Endothelial cell of umbilical vein (primary cell): ENCODE measurements around the gene STN1. TPM values are rescaled to one million over a fixed set of nuclear protein-coding genes. Genes with fewer than 3 reads are reported as not detected.

Source experiments
- BruUV-seq: library from RNA; stranded (reverse); fragments of 400-500 nt; replicated peaks from 2 replicates; lab custom pipeline; 2021; lab: Mats Ljungman, UMichigan
- CTCF ChIA-PET: fragments of 300-600, 350-600 bp; sonication (Branson Sonifier 250); formaldehyde crosslinking; loops from one replicate; lab custom pipeline; 2021; ENCODE audit warnings: antibody characterized with exemption, inconsistent platforms; lab: Charles Lee
- POLR2A ChIA-PET: fragments of 300-600, 350-600 bp; sonication (Branson Sonifier 250); formaldehyde crosslinking; loops from one replicate; lab custom pipeline; 2021; ENCODE audit warnings: antibody characterized with exemption, inconsistent platforms; lab: Charles Lee
- DNase-seq: peaks from one replicate; pipeline ENCODE4 v3.0.0-alpha.2; 2011; ENCODE audit warnings: low read depth, low spot score
- FAIRE-seq: peaks from 2 replicates; lab custom pipeline; 2011; peaks lifted over from hg19 to GRCh38; lab: Jason Lieb, UNC
- H2AFZ ChIP-seq: 2 replicates; pipeline ENCODE4 v1.6.0; 2012; ENCODE audit warnings: low read depth, low read length, control low read depth, inconsistent platforms
- H3K27ac ChIP-seq: 2 replicates; pipeline ENCODE4 v1.5.1; 2011; ENCODE audit warnings: low read depth, mild to moderate bottlenecking, control low read depth, low read length, moderate library complexity; ENCODE audit not compliant: insufficient read depth
- H3K27me3 ChIP-seq, 2 experiments: 2 replicates each; pipeline versions ENCODE4 v1.6.0 to v1.6.1; 2011; ENCODE audit warnings: low read length in 2 of 2, mixed read lengths in 1 of 2; ENCODE audit not compliant: control insufficient read depth in 2 of 2, insufficient read depth in 2 of 2
- H3K36me3 ChIP-seq, 2 experiments: 2 replicates in 1 of 2; 3 replicates in 1 of 2; pipeline ENCODE4 v1.5.1; 2011; ENCODE audit warnings: low read length in 2 of 2, mild to moderate bottlenecking in 1 of 2, moderate library complexity in 1 of 2; ENCODE audit not compliant: control insufficient read depth in 2 of 2, insufficient read depth in 2 of 2; ENCODE audit errors: extremely low read depth in 1 of 2
- H3K4me1 ChIP-seq: 3 replicates; pipeline ENCODE4 v1.5.1; 2011; ENCODE audit warnings: mild to moderate bottlenecking, low read length; ENCODE audit not compliant: control insufficient read depth, insufficient read depth; ENCODE audit errors: extremely low read depth
- H3K4me2 ChIP-seq: 2 replicates; pipeline ENCODE4 v1.6.1; 2011; ENCODE audit warnings: low read length, control low read depth, mixed read lengths; ENCODE audit not compliant: insufficient read depth
- H3K4me3 ChIP-seq, 3 experiments: fragments of 200-600 bp in 1 of 3; sonication (generic), shearing (Covaris generic) in 1 of 3; replicated peaks in 1 of 3; 2 replicates each; pipeline ENCODE4 v1.5.1; 2011 to 2016; ENCODE audit warnings: control low read depth in 3 of 3, low read length in 3 of 3, mild to moderate bottlenecking in 2 of 3, inconsistent platforms in 1 of 3, low read depth in 1 of 3, moderate library complexity in 1 of 3; ENCODE audit not compliant: insufficient read depth in 1 of 3
- H3K79me2 ChIP-seq: 2 replicates; pipeline ENCODE4 v1.6.0; 2012; ENCODE audit warnings: low read length, inconsistent platforms; ENCODE audit not compliant: control insufficient read depth, insufficient read depth
- H3K9ac ChIP-seq: replicated peaks from 2 replicates; pipeline ENCODE3; 2011; ENCODE audit warnings: low read length, control low read depth; ENCODE audit not compliant: insufficient read depth; ENCODE audit errors: extremely low read depth
- H3K9me1 ChIP-seq: replicated peaks from 3 replicates; pipeline ENCODE4 v1.6.0; 2011; ENCODE audit warnings: mild to moderate bottlenecking, low read length; ENCODE audit not compliant: control insufficient read depth, insufficient read depth; ENCODE audit errors: extremely low read depth
- H3K9me3 ChIP-seq: replicated peaks from 2 replicates; pipeline ENCODE4 v1.5.1; 2012; ENCODE audit warnings: low read length, inconsistent platforms; ENCODE audit not compliant: control insufficient read depth, insufficient read depth
- H4K20me1 ChIP-seq: replicated peaks from 2 replicates; pipeline ENCODE3; 2011; ENCODE audit warnings: mild to moderate bottlenecking, low read length; ENCODE audit not compliant: control insufficient read depth, insufficient read depth; ENCODE audit errors: extremely low read depth
- EZH2 ChIP-seq: IDR thresholded peaks from 2 replicates; pipeline ENCODE4 v1.6.1; 2012; ENCODE audit warnings: borderline replicate concordance, low read depth, mild to moderate bottlenecking, moderate library complexity, low read length, inconsistent platforms; ENCODE audit not compliant: severe bottlenecking
- FOS ChIP-seq: IDR thresholded peaks from 2 replicates; pipeline ENCODE4 v1.6.1; 2011; ENCODE audit warnings: mild to moderate bottlenecking, low read length, moderate library complexity, borderline replicate concordance; ENCODE audit not compliant: insufficient read depth
- GATA2 ChIP-seq: IDR thresholded peaks from 2 replicates; pipeline ENCODE4 v1.7.0; 2011; ENCODE audit warnings: low read depth, mild to moderate bottlenecking, moderate library complexity, mixed read lengths, low read length; ENCODE audit not compliant: insufficient read length, insufficient read depth
- JUN ChIP-seq: IDR thresholded peaks from 2 replicates; pipeline ENCODE4 v1.6.1; 2011; ENCODE audit warnings: borderline replicate concordance, low read depth; ENCODE audit not compliant: insufficient read length, insufficient read depth
- MAX ChIP-seq: IDR thresholded peaks from 2 replicates; pipeline ENCODE4 v1.6.1; 2011; ENCODE audit not compliant: insufficient read depth, insufficient read length
- MYC ChIP-seq: IDR thresholded peaks from one replicate; pipeline ENCODE4 v1.6.1; 2011; ENCODE audit warnings: mild to moderate bottlenecking, low read depth, low read length
- POLR2A ChIP-seq: IDR thresholded peaks from 2 replicates; pipeline ENCODE4 v1.6.1; 2012; ENCODE audit warnings: low read depth, mild to moderate bottlenecking, control low read depth, low read length
- POLR2AphosphoS5 ChIP-seq: IDR thresholded peaks from 2 replicates; pipeline ENCODE4 v1.6.1; 2012; ENCODE audit warnings: low read depth, mild to moderate bottlenecking, control low read depth, low read length, moderate library complexity; ENCODE audit not compliant: insufficient read depth
- dilution Hi-C: fragments of 300-500 bp; cut with MboI; formaldehyde crosslinking; loops from one replicate; pipeline ENCODE4 v1.15.0; 2019; ENCODE audit warnings: low sequenced_read_pairs; ENCODE audit not compliant: extremely low pct_ligation_motif_present
- intact Hi-C: fragments of 100-400 bp; cut with micrococcal nuclease; formaldehyde crosslinking; loops from one replicate; pipeline ENCODE4 v1.10.0; 2022
- polyA plus RNA-seq, 4 experiments: library from polyadenylated mRNA; depleted of rRNA in 3 of 4; stranded (reverse) in 3 of 4; unstranded in 1 of 4; fragments of >200 nt; gene quantifications; 2 replicates each; pipeline versions ENCODE4 v1.2.1 to v1.2.3, GENCODE V29; 2011 to 2012; ENCODE audit warnings: missing spikeins in 1 of 4
- total RNA-seq: library from RNA; stranded (reverse); gene quantifications from 2 replicates; pipeline ENCODE4 v1.2.3, GENCODE V29; 2021
- TF ChIP-seq, protein P1 (sequence below), 2 donors: IDR thresholded peaks; 1 replicate in 1 of 2; 2 replicates in 1 of 2; pipeline ENCODE4 v1.5.1; 2011; ENCODE audit warnings: low read length in 2 of 2, mild to moderate bottlenecking in 2 of 2, moderate library complexity in 2 of 2, control low read depth in 1 of 2, inconsistent platforms in 1 of 2, low read depth in 1 of 2; ENCODE audit not compliant: insufficient read depth in 1 of 2; ENCODE audit errors: extremely low read depth in 1 of 2

STN1 gene
- total and polyA plus RNA-seq, 2 donors (not counting 3 experiments of a cell fraction or from before 2014, with no cell fraction given), result 10.8 to 15.3 TPM

DNA sequence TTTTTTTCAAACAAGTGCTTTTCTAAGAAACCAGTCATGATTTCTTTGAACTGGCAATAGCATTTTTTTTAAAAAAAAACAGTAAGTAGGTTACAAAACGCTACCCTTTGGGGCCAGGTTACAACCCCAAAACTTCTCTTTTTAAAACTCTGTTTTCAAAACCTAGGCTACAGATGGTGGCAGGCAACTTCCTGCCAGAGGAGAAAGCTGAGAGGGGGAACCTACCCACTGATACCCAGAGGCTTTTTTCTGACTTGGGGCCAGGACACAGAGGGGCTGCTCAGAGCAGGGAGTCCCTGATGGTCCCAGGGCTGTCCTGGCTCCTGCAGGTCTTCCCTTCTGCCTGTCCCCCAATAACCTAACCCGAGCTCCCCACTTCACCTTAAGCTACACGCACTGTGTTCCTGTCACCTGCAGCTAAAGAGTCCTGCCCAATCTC lies 6.9 kb downstream of the STN1 start:
- Histone ChIP-seq H3K79me2 (peaks cover 4% of the 10 kb centered on the region), H3K27ac (no peak overlapping the region), H3K9ac (no peak overlapping the region), H3K4me2 (no peak overlapping the region), H3K9me3 (no peaks in the 10 kb centered on the region), H4K20me1 (no peaks in the 10 kb centered on the region), H3K36me3 (no peaks in the 10 kb centered on the region), H3K9me1 (no peaks in the 10 kb centered on the region), H2AFZ (no peak overlapping the region), H3K4me1 (peaks cover 28% of the 10 kb centered on the region), H3K27me3 (no peaks in the 10 kb centered on the region), H3K4me3 (no peak overlapping the region)
- ChIA-PET CTCF (interaction anchor here (1.6 kb wide), 1 partner anchor 23 kb away, joined by 4 read pairs; no protein-coding TSS in a partner anchor), POLR2A (no interaction called here)
- no peak for TF ChIP-seq POLR2A
- no peak for TF ChIP-seq MYC
- TF ChIP-seq POLR2AphosphoS5, result no peak
- TF ChIP-seq EZH2, result no peak
- no peak for TF ChIP-seq FOS
- TF ChIP-seq GATA2, result no peak
- TF ChIP-seq MAX, result no peak
- DNase-seq (no peak), FAIRE-seq (no peak)
- intact Hi-C loops, result no loop called here
- no TSS peak for BruUV-seq
- dilution Hi-C loops, result no loop called here

DNA sequence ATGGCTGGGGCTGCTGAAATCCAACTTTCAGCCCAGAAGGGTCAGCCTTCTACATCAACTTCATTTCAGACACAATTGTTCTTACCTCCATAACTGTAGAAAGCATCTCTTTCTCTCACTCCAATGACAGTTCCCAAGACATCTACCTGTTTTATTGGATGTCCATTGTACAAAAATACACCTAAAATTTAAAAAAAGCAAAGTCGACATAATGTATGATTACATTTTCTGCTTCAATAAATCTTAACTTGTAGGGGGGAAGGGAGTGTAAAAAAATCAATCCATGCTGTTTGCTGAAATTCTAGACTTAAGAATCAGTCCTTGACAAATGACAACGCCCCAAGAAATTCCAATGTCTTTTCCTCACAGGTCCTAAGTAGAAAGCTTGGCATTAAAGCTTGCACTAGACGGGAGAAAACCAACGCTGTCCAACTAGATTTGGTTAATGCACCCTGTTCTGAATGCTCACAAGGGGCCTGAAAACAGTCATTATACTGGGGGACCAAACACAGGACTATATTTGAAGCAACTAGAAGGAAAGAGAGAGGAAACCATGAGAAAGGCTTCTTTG lies 7.5 kb downstream of the STN1 start:
- dilution Hi-C loops (no loop called here), intact Hi-C loops (no loop called here)
- Histone ChIP-seq H3K9me3 (no peaks in the 10 kb centered on the region), H3K4me2 (no peak overlapping the region), H4K20me1 (no peaks in the 10 kb centered on the region), H3K27ac (no peak overlapping the region), H3K36me3 (no peaks in the 10 kb centered on the region), H3K4me1 (peaks cover 23% of the 10 kb centered on the region), H2AFZ (no peak overlapping the region), H3K27me3 (no peaks in the 10 kb centered on the region), H3K79me2 (peaks cover 2% of the 10 kb centered on the region), H3K9me1 (no peaks in the 10 kb centered on the region), H3K4me3 (no peak overlapping the region), H3K9ac (no peak overlapping the region)
- ChIA-PET POLR2A (no interaction called here), CTCF (interaction anchor here (1.6 kb wide), 1 partner anchor 22 kb away, joined by 4 read pairs; no protein-coding TSS in a partner anchor)
- BruUV-seq, result no TSS peak
- TF ChIP-seq JUN (no peak), EZH2 (no peak), GATA2 (no peak), MYC (no peak), MAX (no peak), POLR2AphosphoS5 (no peak), POLR2A (no peak), FOS (no peak)
- TF ChIP-seq, protein P1, sequence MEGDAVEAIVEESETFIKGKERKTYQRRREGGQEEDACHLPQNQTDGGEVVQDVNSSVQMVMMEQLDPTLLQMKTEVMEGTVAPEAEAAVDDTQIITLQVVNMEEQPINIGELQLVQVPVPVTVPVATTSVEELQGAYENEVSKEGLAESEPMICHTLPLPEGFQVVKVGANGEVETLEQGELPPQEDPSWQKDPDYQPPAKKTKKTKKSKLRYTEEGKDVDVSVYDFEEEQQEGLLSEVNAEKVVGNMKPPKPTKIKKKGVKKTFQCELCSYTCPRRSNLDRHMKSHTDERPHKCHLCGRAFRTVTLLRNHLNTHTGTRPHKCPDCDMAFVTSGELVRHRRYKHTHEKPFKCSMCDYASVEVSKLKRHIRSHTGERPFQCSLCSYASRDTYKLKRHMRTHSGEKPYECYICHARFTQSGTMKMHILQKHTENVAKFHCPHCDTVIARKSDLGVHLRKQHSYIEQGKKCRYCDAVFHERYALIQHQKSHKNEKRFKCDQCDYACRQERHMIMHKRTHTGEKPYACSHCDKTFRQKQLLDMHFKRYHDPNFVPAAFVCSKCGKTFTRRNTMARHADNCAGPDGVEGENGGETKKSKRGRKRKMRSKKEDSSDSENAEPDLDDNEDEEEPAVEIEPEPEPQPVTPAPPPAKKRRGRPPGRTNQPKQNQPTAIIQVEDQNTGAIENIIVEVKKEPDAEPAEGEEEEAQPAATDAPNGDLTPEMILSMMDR (IDR thresholded peaks at IDR 0.05; ENCODE audit: extremely low read depth in 1 of 2, insufficient read depth in 1 of 2, low read depth in 1 of 2, low read length in 2 of 2), result no peak
- DNase-seq (no peak), FAIRE-seq (no peak)
